ENCODE data around the gene LAMC1.

DNA sequence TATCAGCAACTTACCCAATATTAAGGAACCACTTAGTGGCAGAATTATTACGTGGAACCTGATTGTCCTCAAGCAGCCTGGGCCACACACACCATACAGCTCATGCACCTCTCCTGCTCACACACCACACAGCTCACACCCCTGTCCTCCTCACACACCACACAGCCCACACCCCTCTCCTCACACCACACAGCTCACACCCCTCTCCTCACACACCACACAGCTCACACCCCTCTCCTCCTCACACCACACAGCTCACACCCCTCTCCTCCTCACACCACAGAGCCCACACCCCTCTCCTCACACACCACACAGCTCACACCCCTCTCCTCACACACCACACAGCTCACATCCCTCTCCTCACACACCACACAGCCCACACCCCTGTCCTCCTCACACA lies 126.1 kb downstream of the LAMC1 start:
- TF ChIP-seq, protein P1, sequence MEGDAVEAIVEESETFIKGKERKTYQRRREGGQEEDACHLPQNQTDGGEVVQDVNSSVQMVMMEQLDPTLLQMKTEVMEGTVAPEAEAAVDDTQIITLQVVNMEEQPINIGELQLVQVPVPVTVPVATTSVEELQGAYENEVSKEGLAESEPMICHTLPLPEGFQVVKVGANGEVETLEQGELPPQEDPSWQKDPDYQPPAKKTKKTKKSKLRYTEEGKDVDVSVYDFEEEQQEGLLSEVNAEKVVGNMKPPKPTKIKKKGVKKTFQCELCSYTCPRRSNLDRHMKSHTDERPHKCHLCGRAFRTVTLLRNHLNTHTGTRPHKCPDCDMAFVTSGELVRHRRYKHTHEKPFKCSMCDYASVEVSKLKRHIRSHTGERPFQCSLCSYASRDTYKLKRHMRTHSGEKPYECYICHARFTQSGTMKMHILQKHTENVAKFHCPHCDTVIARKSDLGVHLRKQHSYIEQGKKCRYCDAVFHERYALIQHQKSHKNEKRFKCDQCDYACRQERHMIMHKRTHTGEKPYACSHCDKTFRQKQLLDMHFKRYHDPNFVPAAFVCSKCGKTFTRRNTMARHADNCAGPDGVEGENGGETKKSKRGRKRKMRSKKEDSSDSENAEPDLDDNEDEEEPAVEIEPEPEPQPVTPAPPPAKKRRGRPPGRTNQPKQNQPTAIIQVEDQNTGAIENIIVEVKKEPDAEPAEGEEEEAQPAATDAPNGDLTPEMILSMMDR (IDR thresholded peaks at IDR 0.05), result no peak
- TF ChIP-seq POLR2A (IDR thresholded peaks at IDR 0.05) (no peak), EP300 (IDR thresholded peaks at IDR 0.05) (no peak), POLR2AphosphoS5 (IDR thresholded peaks at IDR 0.05) (no peak)
